Ovary (tissue), 3 donors: ENCODE data around the gene SNAPC2.
"Not testable (repeated sequence)": the region's sequence is repeated elsewhere in the genome, so short reads cannot be mapped to it uniquely, and the experiment has no call there.

ENCODE experiments used
- EP300 ChIP-seq: sonication (generic); formaldehyde crosslinking; IDR thresholded peaks from one replicate; pipeline ENCODE4 v1.6.1; 2017; ENCODE audit warnings: antibody characterized with exemption
- POLR2A ChIP-seq: fragments of 450-650 bp; IDR thresholded peaks from one replicate; pipeline ENCODE4 v1.6.1; 2017; ENCODE audit warnings: antibody characterized with exemption, mild to moderate bottlenecking, moderate library complexity
- TF ChIP-seq, protein P1 (sequence below), 3 donors: fragments of 450-650 bp in 2 of 3; fragments of 200-600 bp in 1 of 3; IDR thresholded peaks; one replicate each; pipeline versions ENCODE4 v1.5.1 to v1.8.0; 2016 to 2022; ENCODE audit warnings: antibody characterized with exemption in 3 of 3, mild to moderate bottlenecking in 1 of 3
- donor health status: DM: no; HTN: no; CAD: no.

DNA sequence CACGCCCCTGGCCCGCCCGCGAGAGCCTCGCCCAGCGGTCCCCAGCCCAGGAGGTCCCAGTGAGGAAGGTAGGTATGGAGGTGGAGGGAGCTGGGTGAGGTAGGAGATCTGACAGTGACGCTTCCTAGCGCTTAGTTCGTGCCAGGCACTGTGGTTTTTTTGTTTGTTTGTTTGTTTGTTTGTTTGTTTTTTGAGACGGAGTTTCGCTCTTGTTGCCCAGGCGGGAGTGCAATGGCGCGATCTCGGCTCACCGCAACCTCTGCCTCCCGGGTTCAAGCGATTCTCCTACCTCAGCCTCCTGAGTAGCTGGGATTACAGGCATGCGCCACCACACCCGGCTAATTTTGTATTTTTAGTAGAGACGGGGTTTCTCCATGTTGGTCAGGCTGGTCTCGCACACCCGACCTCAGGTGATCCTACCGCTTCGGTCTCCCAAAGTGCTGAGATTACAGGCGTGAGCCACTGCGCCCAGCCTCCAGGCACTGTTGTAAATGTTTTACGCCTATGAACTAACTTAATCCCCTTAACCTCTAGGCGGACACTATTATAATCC lies 2.0 kb upstream of the SNAPC2 start:
- TF ChIP-seq, protein P1, sequence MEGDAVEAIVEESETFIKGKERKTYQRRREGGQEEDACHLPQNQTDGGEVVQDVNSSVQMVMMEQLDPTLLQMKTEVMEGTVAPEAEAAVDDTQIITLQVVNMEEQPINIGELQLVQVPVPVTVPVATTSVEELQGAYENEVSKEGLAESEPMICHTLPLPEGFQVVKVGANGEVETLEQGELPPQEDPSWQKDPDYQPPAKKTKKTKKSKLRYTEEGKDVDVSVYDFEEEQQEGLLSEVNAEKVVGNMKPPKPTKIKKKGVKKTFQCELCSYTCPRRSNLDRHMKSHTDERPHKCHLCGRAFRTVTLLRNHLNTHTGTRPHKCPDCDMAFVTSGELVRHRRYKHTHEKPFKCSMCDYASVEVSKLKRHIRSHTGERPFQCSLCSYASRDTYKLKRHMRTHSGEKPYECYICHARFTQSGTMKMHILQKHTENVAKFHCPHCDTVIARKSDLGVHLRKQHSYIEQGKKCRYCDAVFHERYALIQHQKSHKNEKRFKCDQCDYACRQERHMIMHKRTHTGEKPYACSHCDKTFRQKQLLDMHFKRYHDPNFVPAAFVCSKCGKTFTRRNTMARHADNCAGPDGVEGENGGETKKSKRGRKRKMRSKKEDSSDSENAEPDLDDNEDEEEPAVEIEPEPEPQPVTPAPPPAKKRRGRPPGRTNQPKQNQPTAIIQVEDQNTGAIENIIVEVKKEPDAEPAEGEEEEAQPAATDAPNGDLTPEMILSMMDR (IDR thresholded peaks at IDR 0.05) = not testable (repeated sequence)
- not testable (repeated sequence) for TF ChIP-seq POLR2A, EP300
